DND-41 (cell line): ENCODE data around the gene COL23A1.

Source experiments
- ATAC-seq: fragments of 200-7000 bp; cut with Tn5 transposase; 3 replicates; pipeline ENCODE4 v1.9.1; 2021; ENCODE audit warnings: low read depth; ENCODE audit not compliant: insufficient read depth
- DNase-seq: peaks from one replicate; pipeline ENCODE4 v3.0.0-alpha.2; 2020
- H2AFZ ChIP-seq: 2 replicates; pipeline ENCODE4 v1.6.0; 2012; ENCODE audit warnings: low read depth, low read length
- H3K27ac ChIP-seq: 2 replicates; pipeline ENCODE4 v1.5.1; 2012; ENCODE audit warnings: low read length, inconsistent platforms
- H3K27me3 ChIP-seq: fragments of 200-600 bp; sonication (generic); 2 replicates; pipeline ENCODE4 v1.6.0; 2012; ENCODE audit warnings: low read length, mild to moderate bottlenecking, inconsistent platforms; ENCODE audit not compliant: insufficient read depth, poor library complexity
- H3K36me3 ChIP-seq: 2 replicates; pipeline ENCODE4 v1.5.1; 2012; ENCODE audit warnings: low read length, inconsistent platforms; ENCODE audit not compliant: insufficient read depth
- H3K4me1 ChIP-seq: 2 replicates; pipeline ENCODE4 v1.5.1; 2012; ENCODE audit warnings: mild to moderate bottlenecking, low read length; ENCODE audit not compliant: insufficient read depth
- H3K4me2 ChIP-seq: 2 replicates; pipeline ENCODE4 v1.6.0; 2012; ENCODE audit warnings: mild to moderate bottlenecking, moderate library complexity, low read length, inconsistent platforms; ENCODE audit not compliant: insufficient read depth
- H3K4me3 ChIP-seq, 2 experiments: fragments of 200-600 bp in 1 of 2; shearing (Covaris generic) in 1 of 2; 2 replicates each; pipeline ENCODE4 v1.5.1; 2012 to 2016; ENCODE audit warnings: inconsistent platforms in 2 of 2, low read length in 2 of 2, mild to moderate bottlenecking in 2 of 2, low read depth in 1 of 2, moderate library complexity in 1 of 2
- H3K79me2 ChIP-seq: 2 replicates; pipeline ENCODE4 v1.6.0; 2012; ENCODE audit warnings: low read length, inconsistent platforms; ENCODE audit not compliant: insufficient read depth
- H3K9ac ChIP-seq: 2 replicates; pipeline ENCODE4 v1.6.0; 2012; ENCODE audit warnings: low read depth, mild to moderate bottlenecking, inconsistent platforms, low read length, moderate library complexity
- H3K9me3 ChIP-seq: 2 replicates; pipeline ENCODE4 v1.5.1; 2012; ENCODE audit warnings: low read length, moderate library complexity, mild to moderate bottlenecking, inconsistent platforms; ENCODE audit not compliant: insufficient read depth, severe bottlenecking
- H4K20me1 ChIP-seq: 2 replicates; pipeline ENCODE4 v1.6.0; 2012; ENCODE audit warnings: low read length; ENCODE audit not compliant: insufficient read depth
- EZH2 ChIP-seq: IDR thresholded peaks from 3 replicates; pipeline ENCODE4 v1.6.1; 2012; ENCODE audit warnings: borderline replicate concordance, low read depth, mild to moderate bottlenecking, moderate library complexity, low read length, inconsistent platforms; ENCODE audit not compliant: severe bottlenecking
- TF ChIP-seq, protein P1 (sequence below): IDR thresholded peaks from 2 replicates; pipeline ENCODE4 v1.5.1; 2012; ENCODE audit warnings: borderline replicate concordance, low read length, moderate library complexity, mild to moderate bottlenecking; ENCODE audit not compliant: poor library complexity, severe bottlenecking; ENCODE audit errors: extremely low read depth

Gene COL23A1

DNA sequence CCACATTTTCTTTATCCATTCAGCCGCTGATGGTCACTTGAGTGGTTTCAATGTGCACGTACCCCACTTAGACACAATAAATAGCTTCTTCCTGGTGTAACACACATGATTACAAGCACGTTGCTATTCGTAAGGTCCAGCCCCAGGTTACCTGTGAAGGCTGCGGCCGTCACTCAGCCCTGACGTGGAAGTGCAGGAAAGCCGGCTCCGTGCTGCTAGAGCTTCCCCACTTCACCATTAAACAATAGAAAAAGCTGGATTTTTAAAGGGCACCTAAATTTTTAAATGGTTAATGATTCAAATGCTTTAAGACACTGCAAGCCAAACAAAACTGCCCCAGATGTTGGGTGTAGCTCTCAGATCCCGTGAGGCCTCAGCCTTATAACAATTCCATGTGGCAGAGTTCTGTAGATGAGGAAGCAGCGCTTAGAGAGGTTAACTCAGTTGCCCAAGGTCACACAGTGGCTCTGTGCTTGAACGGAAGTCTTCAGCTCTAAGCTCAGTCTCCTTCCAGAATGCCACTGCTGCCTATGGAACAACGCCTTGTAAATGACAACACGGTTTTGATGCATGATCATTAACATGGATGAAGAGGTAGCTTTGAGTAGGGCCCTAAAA lies 125.7 kb downstream of the COL23A1 start:
- H3K79me2 ChIP-seq = no peaks in the 10 kb centered on the region
- no peak overlapping the region for H3K27ac ChIP-seq
- no peaks in the 10 kb centered on the region for H3K36me3 ChIP-seq
- no peak for TF ChIP-seq EZH2
- TF ChIP-seq, protein P1, sequence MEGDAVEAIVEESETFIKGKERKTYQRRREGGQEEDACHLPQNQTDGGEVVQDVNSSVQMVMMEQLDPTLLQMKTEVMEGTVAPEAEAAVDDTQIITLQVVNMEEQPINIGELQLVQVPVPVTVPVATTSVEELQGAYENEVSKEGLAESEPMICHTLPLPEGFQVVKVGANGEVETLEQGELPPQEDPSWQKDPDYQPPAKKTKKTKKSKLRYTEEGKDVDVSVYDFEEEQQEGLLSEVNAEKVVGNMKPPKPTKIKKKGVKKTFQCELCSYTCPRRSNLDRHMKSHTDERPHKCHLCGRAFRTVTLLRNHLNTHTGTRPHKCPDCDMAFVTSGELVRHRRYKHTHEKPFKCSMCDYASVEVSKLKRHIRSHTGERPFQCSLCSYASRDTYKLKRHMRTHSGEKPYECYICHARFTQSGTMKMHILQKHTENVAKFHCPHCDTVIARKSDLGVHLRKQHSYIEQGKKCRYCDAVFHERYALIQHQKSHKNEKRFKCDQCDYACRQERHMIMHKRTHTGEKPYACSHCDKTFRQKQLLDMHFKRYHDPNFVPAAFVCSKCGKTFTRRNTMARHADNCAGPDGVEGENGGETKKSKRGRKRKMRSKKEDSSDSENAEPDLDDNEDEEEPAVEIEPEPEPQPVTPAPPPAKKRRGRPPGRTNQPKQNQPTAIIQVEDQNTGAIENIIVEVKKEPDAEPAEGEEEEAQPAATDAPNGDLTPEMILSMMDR = no peak
- H4K20me1 ChIP-seq = no peaks in the 10 kb centered on the region
- H3K4me2 ChIP-seq = no peak overlapping the region
- H3K9ac ChIP-seq = no peak overlapping the region
- ATAC-seq (no peak), DNase-seq (no peak)
- no peaks in the 10 kb centered on the region for H3K4me1 ChIP-seq
- no peaks in the 10 kb centered on the region for H3K27me3 ChIP-seq
- no peaks in the 10 kb centered on the region for H3K9me3 ChIP-seq
- no peak overlapping the region for H3K4me3 ChIP-seq
- no peak overlapping the region for H2AFZ ChIP-seq

DNA sequence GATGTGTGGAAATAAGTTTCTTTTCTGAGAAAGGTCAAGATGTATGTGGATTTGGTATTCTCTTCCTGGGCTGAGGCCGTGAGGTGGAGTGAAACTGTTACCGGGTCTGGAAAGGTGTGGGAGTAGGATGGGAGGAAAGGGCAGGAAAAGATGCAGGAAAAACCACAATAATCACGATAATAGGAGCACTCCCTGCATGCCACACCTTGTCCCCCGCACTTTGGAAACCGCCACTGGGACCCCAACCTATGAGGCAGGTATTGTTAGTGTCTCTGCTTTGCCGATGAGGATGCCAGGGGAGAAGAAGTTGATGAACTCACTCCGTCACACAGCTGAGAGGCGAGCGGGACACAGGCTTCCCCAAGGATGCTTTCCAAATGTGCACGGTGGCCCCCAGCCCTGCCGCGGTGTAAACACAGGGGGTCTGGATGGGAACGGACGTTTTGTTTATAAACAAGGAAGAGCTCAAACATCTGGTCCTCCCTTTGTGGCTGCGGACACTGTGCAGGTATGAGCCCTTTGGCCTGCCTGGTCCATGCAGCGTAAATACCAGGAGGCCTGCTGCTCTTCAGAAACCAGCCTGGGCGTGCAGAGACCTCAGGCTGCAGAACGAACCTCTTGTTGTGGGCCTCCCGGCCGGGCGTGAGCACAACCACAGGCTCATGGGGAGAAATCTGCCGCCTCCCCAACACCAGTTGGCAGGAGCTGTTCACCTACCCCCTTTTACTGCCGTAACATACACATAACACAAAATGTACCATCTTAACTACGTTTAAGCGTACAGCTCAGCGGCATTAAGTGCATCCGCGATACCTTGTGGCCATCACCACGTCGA lies 126.7 kb downstream of the COL23A1 start:
- ATAC-seq (no peak), DNase-seq (no peak)
- H3K36me3 ChIP-seq = no peaks in the 10 kb centered on the region
- no peak overlapping the region for H3K27ac ChIP-seq
- H3K4me1 ChIP-seq = peaks cover 8% of the 10 kb centered on the region
- H3K9me3 ChIP-seq = no peaks in the 10 kb centered on the region
- H4K20me1 ChIP-seq = no peaks in the 10 kb centered on the region
- no peaks in the 10 kb centered on the region for H3K79me2 ChIP-seq
- H2AFZ ChIP-seq = no peak overlapping the region
- H3K4me2 ChIP-seq = no peak overlapping the region
- H3K27me3 ChIP-seq = no peaks in the 10 kb centered on the region
- no peak overlapping the region for H3K9ac ChIP-seq
- H3K4me3 ChIP-seq = no peak overlapping the region
- no peak for TF ChIP-seq EZH2
- TF ChIP-seq, protein P1 = no peak

DNA sequence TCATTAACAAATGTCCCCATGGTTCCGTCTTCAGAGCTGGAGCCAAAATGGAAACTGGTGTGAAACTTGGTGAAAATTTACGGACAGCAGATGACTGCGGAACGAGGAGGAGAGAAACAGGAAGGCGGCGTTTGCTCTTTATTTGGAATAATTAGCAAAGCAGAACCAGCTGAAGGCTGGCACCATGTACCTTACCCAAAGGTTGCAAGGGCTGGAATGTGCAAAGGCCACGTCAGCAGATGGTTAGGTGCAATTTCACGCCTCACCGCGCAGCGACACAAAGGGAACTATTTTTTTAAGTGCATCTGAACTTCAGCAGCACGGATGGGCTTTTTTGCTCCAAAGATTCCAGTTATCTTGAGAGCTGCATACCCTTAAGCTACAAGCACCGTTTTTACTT lies 127.4 kb downstream of the COL23A1 start:
- Histone ChIP-seq H3K4me1 (peaks cover 13% of the 10 kb centered on the region), H4K20me1 (no peaks in the 10 kb centered on the region), H3K79me2 (no peaks in the 10 kb centered on the region), H3K36me3 (no peaks in the 10 kb centered on the region), H3K4me3 (no peak overlapping the region), H3K27ac (no peak overlapping the region), H3K4me2 (no peak overlapping the region), H2AFZ (no peak overlapping the region), H3K9me3 (no peaks in the 10 kb centered on the region), H3K27me3 (no peaks in the 10 kb centered on the region), H3K9ac (no peak overlapping the region)
- ATAC-seq (no peak), DNase-seq (no peak)
- TF ChIP-seq EZH2 = no peak
- TF ChIP-seq, protein P1 = no peak

DNA sequence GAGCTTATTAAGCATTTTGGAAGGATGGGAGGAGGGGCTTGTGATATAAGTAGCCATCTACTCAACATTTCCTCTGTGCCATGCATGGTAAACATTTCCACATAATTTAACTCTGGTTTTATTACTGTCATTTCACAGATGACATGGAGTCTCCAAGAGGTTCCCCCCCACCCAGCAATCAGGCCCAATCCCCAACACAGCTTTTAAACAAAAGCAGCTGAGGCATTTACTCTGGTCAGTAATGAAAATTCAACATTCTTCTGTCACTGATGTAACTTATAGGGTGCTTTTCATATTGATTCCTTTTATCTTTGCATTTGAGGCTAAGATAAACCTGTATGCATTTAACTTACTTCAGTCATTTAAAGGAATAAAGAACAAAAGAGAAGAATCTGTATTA lies 128.1 kb downstream of the COL23A1 start:
- Histone ChIP-seq H2AFZ (no peak overlapping the region), H3K79me2 (no peaks in the 10 kb centered on the region), H3K4me3 (no peak overlapping the region), H3K9ac (no peak overlapping the region), H3K4me2 (no peak overlapping the region), H3K27ac (no peak overlapping the region), H3K27me3 (no peaks in the 10 kb centered on the region), H4K20me1 (no peaks in the 10 kb centered on the region), H3K4me1 (peaks cover 13% of the 10 kb centered on the region), H3K36me3 (no peaks in the 10 kb centered on the region), H3K9me3 (no peaks in the 10 kb centered on the region)
- TF ChIP-seq, protein P1 = no peak
- DNase-seq (no peak), ATAC-seq (no peak)
